GM12891 (cell line): Measurements from ENCODE around the gene OR12D2. TPM values are rescaled to one million over a fixed set of nuclear protein-coding genes. Genes with fewer than 3 reads are reported as not detected.
"Not testable (repeated sequence)": the region's sequence is repeated elsewhere in the genome, so short reads cannot be mapped to it uniquely, and the experiment has no call there.

Experiments
- DNase-seq: peaks from one replicate; pipeline ENCODE4 v3.0.0; 2011; ENCODE audit warnings: low spot score; ENCODE audit not compliant: insufficient read length
- FAIRE-seq: peaks from 2 replicates; lab custom pipeline; 2011; peaks lifted over from hg19 to GRCh38; lab: Jason Lieb, UNC
- PAX5 ChIP-seq: IDR thresholded peaks from 2 replicates; pipeline ENCODE4 v1.6.1; 2011; ENCODE audit warnings: low read length, moderate library complexity, mild to moderate bottlenecking; ENCODE audit not compliant: insufficient read depth, severe bottlenecking
- POLR2A ChIP-seq: IDR thresholded peaks from 2 replicates; pipeline ENCODE4 v1.6.1; 2011; ENCODE audit warnings: low read depth, low read length, control low read depth
- POLR2AphosphoS5 ChIP-seq: IDR thresholded peaks from 2 replicates; pipeline ENCODE4 v1.6.1; 2011; ENCODE audit warnings: low read depth, low read length, control low read depth
- POU2F2 ChIP-seq: IDR thresholded peaks from 2 replicates; pipeline ENCODE4 v1.6.1; 2011; ENCODE audit warnings: low read depth, mild to moderate bottlenecking, control low read depth, low read length, moderate library complexity
- SPI1 ChIP-seq: IDR thresholded peaks from 2 replicates; pipeline ENCODE4 v1.6.1; 2011; ENCODE audit warnings: low read depth, low read length, control low read depth
- TAF1 ChIP-seq: IDR thresholded peaks from 2 replicates; pipeline ENCODE4 v1.6.1; 2011; ENCODE audit warnings: low read depth, low read length, control low read depth
- polyA plus RNA-seq: library from polyadenylated mRNA; unstranded; fragments of >200 nt; gene quantifications from one replicate; pipeline ENCODE4 v1.2.1, GENCODE V29; 2012; ENCODE audit warnings: low read depth, missing spikeins, inconsistent platforms; ENCODE audit not compliant: missing spikeins

OR12D2 gene, protein sequence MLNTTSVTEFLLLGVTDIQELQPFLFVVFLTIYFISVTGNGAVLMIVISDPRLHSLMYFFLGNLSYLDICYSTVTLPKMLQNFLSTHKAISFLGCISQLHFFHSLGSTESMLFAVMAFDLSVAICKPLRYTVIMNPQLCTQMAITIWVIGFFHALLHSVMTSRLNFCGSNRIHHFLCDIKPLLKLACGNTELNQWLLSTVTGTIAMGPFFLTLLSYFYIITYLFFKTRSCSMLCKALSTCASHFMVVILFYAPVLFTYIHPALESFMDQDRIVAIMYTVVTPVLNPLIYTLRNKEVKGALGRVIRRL
- 0.09 TPM for polyA plus RNA-seq

DNA sequence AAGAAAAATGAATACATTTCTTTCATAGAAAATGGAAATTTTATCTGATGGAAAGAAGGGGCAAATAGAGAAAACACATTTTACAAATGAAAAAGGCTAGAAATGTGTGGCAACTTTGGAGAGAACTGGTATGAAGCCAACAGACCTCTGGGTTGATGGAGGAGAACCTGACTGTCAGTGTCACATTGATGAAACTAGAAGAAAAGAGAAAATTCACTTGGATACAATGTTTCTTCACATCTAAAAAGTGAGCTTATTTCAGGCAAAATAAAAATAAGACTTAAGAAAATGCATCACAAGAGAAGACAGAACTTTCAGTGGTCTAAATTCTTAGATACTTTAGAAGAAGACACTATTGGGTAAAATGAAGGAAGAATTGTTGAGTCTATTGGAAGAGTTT, at the start of gene OR12D2:
Gene OR12D2, plus strand, starts transcription at position 301 of the 400 bp plus-strand sequence. CDS start 1,069 bp downstream, outside the sequence.
- no peak for FAIRE-seq
- DNase-seq: no peak
- TF ChIP-seq POLR2AphosphoS5: no peak
- no peak for TF ChIP-seq SPI1
- TF ChIP-seq PAX5: no peak
- TF ChIP-seq TAF1: no peak
- TF ChIP-seq POLR2A: no peak
- TF ChIP-seq POU2F2: no peak

DNA sequence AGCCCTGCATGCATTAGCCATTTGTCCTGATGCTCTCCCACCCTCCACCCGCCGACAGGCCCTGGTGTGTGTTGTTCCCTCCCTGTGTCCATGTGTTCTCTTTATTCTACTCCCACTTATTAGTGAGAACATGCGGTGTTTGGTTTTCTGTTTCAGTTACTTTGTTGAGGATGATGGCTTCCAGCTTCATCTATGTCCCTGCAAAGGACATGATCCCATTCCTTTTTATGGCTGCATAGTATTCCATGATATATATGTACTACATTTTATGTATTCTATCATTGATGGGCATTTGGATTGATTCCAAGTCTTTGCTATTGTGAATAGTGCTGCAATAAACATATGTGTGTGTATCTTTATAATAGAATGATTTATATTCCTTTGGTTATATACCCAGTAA, 46.1 kb upstream of the OR12D2 start:
- FAIRE-seq, DNase-seq: not testable (repeated sequence)

DNA sequence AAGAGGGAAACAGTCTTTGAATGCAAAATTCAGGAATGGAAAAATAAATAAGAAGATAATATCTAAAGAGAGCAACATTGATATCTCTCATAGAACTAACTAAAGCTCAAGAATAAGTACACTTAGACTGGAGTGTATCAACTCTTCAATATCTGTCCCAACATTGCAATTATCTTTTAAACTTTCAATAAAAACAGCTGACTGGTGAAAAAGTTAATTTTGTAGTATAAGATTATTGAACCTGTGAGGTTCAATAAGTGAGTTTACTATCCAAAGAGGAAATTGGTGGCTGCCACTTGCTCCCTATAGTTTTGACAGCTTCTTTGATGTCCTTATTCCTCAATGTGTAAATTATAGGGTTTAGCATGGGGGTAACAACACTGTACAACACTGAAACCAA, 40.5 kb upstream of the OR12D2 start:
- DNase-seq (no peak), FAIRE-seq (no peak)
- TF ChIP-seq TAF1 (no peak), POLR2AphosphoS5 (no peak), POU2F2 (no peak)

DNA sequence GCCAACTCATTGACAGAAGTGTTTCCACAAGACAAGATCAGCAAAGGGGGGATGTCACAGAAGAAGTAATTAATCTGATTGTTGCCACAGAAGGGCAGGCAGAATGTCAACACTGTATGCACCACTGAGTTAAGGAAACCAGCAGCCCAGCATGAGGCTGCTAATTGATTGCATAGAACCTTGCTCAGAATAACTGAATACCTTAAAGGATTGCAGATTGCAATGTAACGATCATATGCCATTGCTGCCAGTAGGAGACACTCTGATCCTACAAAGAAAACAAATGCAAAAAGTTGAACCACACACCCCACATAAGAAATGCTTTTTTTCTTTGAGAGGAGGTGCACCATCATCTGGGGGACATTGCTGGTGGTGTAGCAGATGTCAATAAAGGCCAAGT, 39.8 kb upstream of the OR12D2 start:
- TF ChIP-seq PAX5: no peak
- no peak for TF ChIP-seq POU2F2
- no peak for TF ChIP-seq SPI1
- no peak for TF ChIP-seq POLR2AphosphoS5
- no peak for TF ChIP-seq POLR2A
- TF ChIP-seq TAF1: no peak
- FAIRE-seq (no peak), DNase-seq (no peak)

DNA sequence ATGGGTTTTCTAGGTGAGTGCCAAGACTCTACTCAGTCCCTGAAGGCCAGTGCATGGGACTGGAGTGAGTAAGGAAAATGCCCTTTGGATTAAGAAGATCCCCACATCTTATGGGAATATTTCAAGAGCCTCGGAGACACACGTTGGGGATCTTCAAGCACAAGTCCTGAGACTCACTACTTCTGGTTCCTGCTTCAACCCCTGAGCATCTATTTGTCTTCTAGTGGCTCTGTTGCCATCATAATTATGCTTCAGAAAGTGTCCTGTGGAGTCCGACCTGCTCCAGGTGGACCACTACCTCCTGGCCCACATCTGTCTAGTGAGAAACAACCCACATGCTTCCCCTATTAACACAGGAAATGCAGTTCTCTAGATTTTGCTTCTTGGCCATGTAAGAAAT, 26.7 kb upstream of the OR12D2 start, which contains the start of gene OR5V1:
Gene OR5V1, minus strand, starts transcription at position 101 of the 400 bp plus-strand sequence. CDS start 12,670 bp downstream, outside the sequence.
- FAIRE-seq (no peak), DNase-seq (no peak)
- TF ChIP-seq SPI1: no peak
- TF ChIP-seq TAF1: no peak
- TF ChIP-seq PAX5: no peak
- no peak for TF ChIP-seq POU2F2
- TF ChIP-seq POLR2A: no peak
- TF ChIP-seq POLR2AphosphoS5: no peak

DNA sequence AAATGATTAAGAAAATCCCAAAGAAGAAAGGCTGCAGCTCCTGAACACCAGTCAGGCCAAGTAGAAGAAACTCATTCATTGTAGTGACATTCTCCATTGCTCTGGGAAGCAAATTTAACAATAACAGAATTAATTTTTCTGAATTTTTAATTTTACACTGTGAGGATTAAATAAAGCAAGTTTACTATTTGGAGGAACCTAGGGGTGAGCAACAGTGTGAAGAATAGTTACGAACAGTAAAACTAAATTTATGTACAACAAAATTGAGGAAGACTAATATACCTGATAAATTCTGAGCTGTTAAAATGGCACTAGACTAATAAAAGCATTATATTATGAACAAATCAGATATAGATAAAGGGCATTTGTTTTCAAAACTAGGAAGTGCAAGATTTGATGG, 20.2 kb upstream of the OR12D2 start, which contains the start of gene OR12D3:
Gene OR12D3, minus strand, starts transcription at position 101 of the 400 bp plus-strand sequence. Its CDS starts 4 bp downstream, at position 97.
- no peak for FAIRE-seq
- no peak for TF ChIP-seq TAF1
- no peak for TF ChIP-seq PAX5
- TF ChIP-seq SPI1: no peak
- no peak for TF ChIP-seq POLR2A
- no peak for TF ChIP-seq POLR2AphosphoS5
- no peak for TF ChIP-seq POU2F2
- DNase-seq: no peak

DNA sequence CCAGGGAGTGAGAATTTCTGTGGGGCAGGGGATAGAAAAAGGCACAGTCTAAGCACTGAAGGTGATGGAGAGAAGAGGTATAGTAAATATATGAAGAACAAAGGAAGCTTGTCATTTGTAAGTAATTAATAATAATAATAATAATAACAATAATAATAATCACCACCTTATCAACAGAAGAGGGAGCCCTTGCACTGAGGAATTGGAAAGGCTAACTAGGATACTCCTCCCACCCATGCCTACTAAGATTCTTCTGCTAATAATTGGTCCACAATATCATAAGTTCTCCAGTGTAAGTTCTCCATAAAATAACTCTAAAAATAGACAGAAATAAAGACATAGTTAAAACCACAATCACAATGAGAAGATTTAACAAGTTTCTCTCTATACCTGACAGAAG, 19.4 kb upstream of the OR12D2 start:
- no peak for DNase-seq
- TF ChIP-seq POLR2A (no peak), SPI1 (no peak), TAF1 (no peak), POU2F2 (no peak), POLR2AphosphoS5 (no peak)
- no peak for FAIRE-seq

DNA sequence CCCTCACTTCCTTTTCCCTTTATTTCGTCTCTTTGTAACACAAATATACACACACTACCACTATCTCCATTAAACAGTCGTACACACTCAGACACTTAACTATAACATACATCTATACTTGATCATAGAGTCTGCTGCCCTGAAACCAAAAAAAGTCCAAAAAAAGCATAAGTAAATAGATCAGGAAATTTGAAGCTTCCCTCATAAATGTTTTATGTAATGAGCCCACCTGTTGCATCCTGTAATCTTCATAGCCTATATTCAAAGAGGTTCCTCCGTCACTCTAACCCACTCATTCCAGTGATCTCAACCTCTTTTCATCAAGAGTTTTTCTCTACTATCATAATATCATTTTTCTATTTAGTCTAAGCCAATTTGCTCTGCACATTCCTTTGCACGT, 6.9 kb upstream of the OR12D2 start:
- FAIRE-seq: no peak
- TF ChIP-seq POLR2A (no peak), POU2F2 (no peak), PAX5 (no peak), TAF1 (no peak), POLR2AphosphoS5 (no peak), SPI1 (no peak)
- no peak for DNase-seq

DNA sequence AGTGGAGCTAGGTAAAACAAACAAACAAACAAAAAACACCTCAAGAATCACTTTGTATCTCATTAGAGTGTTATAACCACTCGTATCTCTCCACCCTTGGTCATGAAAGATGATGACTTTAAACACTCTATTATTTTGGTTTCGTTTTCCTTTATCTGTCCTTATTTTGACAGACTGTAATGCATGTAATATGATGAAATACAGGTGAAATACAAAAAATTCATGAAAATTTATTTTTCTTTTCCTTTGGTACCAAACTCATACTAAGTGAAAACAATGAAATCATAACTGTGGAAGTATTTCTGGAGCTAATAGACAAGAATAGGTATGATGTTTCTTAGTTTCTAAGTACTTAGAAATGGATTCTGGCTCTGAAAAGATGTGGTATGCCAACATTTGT, 4.1 kb downstream of the OR12D2 start:
- TF ChIP-seq POLR2A (no peak), POLR2AphosphoS5 (no peak), POU2F2 (no peak), TAF1 (no peak), PAX5 (no peak), SPI1 (no peak)
- DNase-seq (no peak), FAIRE-seq (no peak)

DNA sequence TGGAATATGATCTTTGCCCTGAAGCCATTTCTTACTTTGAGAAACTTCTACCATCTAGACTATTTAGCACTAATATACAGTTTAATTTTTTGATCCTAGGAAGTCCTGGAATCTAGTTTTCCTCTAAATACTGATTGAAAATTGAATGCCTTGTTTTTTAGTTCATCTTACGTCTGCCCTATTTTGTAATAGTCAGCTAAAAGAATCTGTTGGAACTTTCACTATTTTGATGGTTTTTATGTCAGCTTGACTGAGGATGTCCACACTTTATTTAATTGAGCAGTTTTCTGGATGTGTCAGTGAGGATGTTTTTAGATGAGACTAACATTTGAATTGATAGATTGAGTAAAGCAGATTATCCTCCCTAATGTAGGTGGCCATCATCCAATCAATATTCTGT, 8.4 kb downstream of the OR12D2 start:
- TF ChIP-seq POLR2AphosphoS5 (no peak), POLR2A (no peak), POU2F2 (no peak), SPI1 (no peak)
- DNase-seq (no peak), FAIRE-seq (no peak)
